HG03045 (cell line): Measurements from ENCODE around the gene IL1RAPL1.

ENCODE experiments used
- ATAC-seq: cut with Tn5 transposase; IDR thresholded peaks from one replicate; pipeline ENCODE4 v1.9.1; 2021; ENCODE audit warnings: mild to moderate bottlenecking, moderate library complexity; ENCODE audit not compliant: unreplicated experiment

The IL1RAPL1 gene

DNA sequence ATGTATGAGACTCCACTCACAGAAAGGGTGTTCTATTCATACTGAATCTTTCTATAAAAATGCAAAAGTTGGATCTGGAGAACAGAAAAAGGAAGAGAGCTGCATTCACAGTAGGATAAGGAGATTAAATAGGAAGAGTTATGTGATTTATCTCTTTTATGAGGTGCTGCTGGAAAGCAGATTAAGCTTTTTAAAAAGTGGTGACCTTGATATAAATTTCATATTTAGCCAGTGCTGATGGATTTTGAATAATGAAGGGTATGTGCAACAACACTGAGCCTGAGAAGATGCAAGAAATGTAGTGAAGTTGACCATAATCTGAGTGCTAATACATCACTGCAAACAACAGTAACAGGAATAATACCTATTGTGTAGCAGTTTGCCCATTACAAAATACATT lies 795.6 kb downstream of the IL1RAPL1 start:
- ATAC-seq, result no peak

DNA sequence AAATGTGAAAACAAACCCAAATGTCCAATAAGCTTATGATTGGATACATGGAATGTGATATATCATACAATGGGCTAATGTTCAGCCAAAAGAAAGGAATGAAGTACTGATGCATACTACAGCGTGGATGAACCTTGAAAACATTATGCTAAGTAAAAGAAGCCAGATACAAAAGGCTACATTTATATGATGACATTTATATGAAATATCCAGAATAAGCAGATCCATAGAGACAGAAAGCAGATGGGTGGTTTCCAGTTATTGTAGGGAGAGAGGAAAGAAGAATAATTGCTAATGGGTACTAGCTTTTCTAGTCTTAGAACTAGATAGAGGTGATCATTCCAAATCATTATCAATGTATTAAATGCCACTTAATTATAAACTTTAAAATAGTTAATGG lies 801.3 kb downstream of the IL1RAPL1 start:
- ATAC-seq, result no peak

DNA sequence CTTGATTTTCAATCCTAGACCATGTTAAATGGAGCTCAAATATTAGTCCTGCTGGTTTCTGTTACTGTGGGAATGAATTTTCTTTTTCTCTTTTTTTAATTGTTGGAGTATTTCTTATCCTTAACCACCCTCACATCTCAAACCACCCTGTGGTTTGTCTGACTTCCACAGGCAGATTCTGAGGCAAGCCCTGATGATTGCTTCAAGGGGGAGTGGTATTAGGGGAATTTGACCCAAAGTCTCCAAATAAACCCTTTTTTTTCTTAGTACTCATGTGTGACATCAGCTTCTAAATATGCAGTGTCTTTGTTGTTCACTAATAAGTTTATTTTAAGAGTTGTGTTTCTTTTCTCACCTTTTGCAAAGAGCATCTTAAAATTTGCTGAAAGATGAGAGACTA lies 810.3 kb downstream of the IL1RAPL1 start:
- no peak for ATAC-seq

DNA sequence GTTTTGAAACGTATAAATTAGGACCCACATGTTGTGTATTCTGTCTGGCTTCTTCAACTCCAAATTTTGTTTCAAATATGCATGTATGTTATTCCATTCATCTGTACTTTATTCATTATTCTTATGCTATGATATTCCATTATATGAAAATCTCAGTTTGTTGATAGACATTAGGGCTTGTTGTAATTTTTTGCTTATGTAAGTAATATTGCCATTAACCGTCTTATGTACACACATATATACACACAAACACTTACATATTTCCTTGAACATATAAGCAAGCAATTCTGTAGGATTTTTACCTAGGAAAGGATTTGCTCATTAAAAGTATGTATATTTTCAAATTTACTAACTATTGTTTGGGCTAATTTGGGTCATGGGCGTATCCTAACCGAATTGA lies 820.1 kb downstream of the IL1RAPL1 start:
- no peak for ATAC-seq

DNA sequence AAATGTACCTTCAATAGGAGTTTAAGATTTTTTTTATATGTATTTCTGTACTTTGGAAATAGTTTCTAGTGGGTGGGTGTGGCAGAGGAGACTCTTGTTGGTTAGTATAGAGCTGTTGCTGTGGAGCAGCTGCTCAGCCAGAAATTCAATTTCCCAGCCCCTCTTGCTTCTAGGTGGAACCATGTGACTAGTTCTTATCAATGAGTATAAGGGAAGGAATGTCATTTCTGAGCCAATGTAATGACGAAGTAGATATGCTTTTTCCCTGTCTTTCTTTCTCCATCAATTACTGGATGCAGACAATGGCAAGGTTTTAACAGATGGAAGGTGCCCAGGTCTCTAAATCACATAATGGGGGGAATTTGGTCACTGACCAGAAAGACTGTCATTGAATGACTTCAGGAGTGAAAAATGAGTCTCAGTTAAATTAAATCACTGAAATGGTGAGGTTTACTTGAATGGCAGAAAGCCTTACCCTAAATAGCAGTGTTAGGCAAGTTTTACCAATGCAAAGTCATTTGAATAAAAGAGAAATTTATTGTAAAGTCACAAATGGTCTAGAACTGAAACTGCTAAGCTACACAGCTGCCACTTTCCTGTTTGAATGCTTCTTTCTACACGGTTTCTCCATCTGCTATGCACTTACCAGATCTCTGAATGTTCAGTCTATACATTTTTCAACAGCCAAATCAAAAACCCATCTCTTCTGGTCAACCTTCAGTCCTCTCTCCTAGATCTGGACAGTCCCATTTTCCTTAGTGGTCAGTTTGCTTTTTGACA lies 832.7 kb downstream of the IL1RAPL1 start:
- ATAC-seq, result peak; percentile 72

DNA sequence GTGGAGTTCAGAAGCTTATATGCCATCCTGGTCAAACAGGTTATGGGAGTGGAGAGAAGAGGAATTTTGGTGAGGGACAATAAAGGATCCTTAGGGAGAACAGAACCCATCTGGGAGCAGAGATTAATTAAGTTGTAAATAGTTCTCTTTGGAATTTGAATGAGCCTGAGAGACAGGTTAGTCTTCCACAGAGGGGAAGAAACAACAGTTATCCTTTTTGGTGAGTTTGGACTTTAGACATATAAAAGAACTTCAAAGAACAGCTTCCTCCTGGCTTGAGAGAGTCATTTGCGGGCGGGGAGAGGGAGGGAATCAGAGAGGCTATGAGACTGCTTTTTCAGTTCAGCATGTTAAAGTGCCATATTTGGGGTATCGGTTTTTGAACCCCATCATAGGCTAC lies 834.8 kb downstream of the IL1RAPL1 start:
- ATAC-seq, result no peak

DNA sequence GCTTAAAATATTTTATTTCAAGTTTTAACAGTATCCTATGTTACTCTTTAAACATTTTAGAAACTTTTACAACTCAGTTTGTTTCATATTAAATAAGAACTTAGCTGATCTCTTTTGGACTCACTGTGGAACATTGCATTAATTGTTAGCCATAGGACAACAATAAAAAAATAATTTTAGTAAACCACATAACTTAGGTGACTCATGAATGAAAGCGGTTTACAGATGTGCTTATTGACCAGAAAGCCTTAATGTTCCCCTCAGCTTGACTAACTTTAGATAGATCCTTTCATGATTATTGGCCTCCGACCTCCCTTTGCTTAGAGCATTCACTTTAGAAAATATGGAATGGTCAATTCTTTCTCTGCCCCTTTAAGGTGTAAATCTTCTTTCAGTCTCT lies 844.6 kb downstream of the IL1RAPL1 start:
- no peak for ATAC-seq

DNA sequence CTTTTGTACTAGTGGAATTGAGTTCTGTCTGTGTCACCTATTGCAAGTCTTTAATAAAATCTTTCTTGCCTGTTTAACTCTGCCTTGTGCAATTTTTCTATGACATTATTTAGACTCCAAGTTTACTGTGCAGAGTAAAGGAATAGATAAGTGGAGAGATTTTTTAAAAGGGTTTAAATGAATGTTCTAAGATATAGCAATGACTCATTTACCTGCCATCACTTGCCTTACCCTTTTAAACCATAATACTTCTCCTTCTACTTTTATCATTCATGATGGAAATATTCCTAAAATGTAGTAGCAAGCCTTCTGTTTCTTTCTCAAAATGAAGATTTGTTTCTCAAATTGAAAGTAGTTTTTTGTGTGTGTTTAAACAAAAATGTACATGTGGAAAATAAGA lies 845.3 kb downstream of the IL1RAPL1 start:
- no peak for ATAC-seq

DNA sequence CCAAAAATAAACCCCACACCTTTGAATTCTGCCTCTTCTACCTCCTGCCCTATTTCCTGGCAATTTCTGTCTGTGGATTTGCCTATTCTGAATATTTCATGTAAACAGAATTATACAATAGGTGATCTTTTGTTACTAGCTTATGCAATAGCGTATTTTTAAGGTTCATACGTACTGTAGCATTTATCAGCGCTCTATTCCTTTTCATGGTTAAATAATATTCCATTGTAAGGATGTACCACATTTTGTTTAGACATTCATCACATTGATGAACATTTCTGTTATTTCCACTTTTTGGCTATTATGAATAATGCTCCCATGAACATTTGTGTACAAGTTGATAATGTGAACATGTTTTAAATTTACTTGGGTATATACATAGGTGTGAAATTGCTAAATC lies 847.7 kb downstream of the IL1RAPL1 start:
- ATAC-seq, result no peak

DNA sequence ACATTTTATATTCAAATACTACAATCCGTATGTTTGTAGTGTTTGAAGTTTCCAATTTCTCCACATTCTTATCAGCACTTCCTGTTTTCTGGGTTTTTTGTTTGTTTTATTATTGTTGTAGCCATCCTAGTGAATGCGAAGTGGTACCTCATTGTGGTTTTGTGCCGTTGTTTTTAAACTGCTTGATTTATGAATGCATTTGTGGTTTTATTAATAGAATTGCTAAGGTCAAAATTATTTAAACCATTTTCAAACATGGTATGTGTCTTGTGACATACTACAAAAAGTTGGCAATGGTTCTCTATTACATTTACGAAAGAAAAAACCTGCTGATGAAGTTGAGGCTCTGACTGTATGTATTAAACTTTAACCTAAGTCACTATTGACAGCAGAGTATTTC lies 848.1 kb downstream of the IL1RAPL1 start:
- no peak for ATAC-seq

DNA sequence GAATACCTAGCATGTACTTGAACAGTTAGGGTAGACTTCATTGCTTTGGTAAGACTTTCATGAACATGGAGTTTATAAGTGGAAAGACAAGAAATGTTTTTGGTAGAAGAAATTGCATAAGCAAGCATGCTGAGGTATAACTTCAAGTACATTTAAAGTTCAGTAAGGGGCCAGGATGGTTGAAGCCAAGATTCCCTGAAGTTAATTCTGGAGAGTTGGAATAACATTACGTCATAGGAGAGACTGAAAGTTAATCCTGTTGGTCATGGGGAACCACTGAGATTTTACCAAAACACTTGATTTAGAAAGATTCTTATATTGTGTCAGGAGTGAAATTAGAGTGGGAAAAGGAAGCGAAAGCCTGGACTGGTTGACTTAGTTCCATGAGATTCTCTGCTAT lies 860.6 kb downstream of the IL1RAPL1 start:
- ATAC-seq, result no peak

DNA sequence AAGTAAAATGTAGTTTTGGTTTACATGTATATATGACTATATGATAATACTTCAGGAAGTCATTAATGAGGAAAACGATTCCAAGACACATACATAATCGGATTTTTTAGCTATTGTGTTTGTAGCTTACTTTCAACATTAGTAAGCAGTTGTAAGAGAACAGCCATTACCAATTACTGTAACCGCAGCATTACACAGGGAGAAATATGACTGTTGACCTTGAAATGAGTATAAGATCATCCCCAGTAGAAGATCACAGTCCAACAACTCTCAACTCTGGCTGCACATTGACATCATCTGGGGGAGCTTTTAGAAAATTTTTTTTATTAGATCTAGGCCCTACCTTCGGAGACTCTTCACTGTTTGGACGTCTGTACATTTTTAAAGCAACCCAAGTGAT lies 866.1 kb downstream of the IL1RAPL1 start:
- ATAC-seq, result no peak

DNA sequence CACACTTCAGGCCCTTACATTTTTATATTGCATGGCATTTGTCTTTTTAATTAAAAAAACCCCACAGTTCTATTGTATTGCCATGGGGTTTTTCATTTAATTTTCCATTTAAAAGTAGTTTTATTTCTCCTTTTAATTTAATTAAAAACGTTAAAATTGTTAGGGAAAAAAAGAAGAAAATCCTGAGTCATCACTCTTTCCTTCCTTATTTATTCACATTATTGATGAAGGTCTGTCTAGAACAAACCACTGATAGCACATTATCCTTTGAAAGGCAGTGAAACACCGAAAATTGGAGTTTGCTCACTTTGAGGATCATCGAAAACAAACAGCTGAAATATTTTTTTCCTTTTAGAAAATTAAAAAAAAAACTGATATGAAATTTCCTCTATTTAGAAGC lies 868.5 kb downstream of the IL1RAPL1 start:
- ATAC-seq, result no peak

DNA sequence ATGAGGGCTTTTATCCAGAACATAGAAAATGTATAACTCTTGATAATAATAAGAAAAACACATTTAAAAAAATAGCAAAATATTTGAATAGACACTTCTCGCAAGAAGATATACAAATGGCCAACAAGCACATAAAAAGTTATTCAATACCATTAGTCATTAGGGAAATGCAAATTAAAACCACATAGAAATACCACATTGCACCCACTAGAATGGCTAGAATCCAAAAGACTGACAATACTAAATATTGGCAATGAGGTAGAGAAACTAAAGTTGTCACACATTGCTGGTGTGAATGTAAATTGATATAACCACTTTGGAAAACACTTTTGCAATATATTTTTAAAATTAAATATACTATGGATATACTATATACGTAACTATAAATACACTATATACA lies 873.8 kb downstream of the IL1RAPL1 start:
- ATAC-seq, result no peak

DNA sequence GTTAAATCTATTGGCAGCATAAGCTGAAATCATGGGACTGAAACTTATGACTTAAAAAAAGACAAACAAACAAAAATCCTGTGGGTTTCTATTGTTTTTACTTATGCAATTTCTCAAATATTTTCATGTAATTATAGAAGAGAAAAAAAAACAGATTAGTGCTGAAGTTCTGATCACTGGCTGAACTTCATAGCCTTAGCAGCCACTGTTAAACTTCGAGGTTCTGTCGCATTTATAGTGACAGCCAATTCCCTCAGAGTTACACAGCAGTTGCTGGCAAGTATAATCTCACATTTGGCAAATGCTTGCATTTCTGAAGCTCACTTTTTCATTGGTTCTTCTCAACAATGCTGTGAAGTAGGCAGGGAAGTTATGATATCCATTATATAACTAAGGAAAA lies 879.2 kb downstream of the IL1RAPL1 start:
- ATAC-seq, result no peak

DNA sequence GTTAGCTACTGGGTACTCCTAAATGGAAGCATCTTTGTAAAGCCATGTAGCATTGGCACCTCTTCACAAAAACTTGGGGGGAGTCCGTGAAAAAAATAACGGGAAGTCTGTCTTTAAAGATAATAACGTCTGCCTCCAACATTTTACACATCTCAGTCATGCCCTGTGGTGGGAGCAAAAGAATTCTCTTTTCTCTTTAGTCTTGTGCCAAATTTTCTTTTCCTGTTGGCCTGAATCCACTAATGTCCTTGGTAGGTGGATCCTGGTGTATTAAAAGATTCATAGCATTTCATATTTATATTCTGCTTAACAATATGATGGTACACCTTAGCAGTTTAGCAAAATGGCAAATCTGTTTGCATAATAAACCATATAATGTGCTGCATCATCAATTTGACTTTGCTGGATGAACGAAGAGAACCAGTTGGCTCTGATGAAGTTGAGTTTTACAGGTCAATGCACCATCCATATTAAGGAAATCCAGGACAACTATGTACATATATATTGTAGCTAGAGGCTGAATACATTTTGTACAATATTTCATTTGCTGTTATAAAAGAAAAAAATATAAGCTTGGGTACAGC lies 881.8 kb downstream of the IL1RAPL1 start:
- ATAC-seq, result no peak

DNA sequence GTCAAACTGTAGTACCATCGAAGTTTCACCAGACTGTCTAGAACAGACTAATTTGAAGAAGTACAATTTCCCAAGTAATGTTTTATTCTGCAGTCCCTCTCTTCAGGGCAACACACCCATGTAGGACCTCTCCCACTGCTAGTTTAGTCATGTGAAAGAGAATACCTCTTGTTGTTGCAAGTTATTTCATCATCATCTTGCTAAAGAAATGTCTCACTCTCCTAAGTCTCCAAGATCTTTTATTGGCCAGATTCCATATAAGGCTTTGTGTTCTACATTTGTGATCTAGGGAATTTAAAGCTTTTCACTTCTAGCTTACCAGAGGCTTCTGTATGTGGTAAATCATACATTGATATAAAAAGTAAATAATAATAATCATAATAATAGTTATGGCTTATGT lies 882.8 kb downstream of the IL1RAPL1 start:
- ATAC-seq, result no peak

DNA sequence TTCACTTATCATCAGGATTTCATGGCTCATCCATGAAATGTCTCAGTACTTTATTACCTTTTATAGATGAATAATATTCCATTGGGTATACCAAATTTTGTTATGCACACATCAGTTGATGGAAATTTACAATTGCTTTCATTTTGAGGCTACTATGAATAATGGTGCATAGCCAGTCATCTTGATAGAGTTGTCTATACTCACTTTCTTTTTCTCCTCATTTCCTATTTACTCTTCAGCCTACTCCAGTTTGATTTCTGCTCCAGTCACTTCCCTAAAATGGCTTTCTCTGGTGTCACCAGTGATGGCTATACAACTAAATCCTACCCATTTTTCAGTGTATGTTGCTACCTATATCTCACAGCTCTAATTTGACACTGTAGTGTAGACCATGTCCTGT lies 884.6 kb downstream of the IL1RAPL1 start:
- ATAC-seq, result no peak

DNA sequence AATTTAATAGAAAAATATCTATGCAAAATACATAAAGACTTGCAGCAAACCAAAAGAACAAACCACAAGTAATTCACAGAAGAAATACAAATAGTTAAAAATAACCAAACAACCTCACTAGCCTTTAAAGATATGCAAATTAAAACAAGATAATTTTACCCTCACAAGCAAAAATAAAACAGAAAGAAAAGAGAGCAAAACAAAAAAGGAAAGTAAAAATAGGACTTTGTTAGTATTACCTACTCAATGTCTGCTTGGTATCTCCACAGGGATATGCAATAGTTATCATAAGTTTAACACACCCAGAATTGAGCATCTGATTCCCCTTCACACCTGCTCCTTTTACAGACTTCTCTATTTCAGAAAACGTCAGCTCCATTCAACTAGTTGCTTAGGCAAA lies 890.6 kb downstream of the IL1RAPL1 start:
- peak; percentile 40 for ATAC-seq

DNA sequence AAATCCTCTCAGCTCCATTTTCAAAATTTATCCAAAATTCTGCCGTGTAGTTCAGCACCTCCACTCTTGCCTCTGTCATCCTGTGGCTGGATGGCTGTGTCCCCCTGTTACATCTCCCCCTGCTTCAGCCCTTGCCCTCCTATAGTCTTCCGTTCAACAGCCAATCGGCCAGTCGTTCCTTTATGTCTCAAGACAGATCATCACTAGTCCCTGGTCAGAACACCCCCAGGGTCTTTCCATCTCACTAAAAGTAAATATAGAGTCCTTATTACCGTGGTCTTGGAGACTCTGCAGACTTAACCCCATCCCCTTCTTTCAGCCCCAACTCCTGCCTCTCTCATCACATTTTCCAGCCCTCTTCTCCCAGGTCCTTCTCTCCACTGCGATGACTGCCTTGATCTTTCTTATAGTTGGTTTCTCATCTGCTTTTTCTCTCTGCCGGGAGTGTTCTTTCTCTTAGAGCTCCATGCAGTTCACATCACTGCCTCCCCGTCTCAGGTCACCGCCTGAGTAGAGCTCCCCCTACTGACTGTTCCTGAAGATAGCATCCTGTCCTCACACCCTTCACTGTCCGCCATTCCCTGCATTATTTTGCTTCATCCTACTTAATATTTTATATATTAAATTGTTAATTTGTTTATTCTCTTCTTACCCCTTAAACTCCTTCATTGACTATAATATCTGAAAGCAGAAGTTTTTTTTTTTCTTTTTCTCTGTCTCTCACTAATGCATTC lies 891.3 kb downstream of the IL1RAPL1 start:
- ATAC-seq, result peak; percentile 91

DNA sequence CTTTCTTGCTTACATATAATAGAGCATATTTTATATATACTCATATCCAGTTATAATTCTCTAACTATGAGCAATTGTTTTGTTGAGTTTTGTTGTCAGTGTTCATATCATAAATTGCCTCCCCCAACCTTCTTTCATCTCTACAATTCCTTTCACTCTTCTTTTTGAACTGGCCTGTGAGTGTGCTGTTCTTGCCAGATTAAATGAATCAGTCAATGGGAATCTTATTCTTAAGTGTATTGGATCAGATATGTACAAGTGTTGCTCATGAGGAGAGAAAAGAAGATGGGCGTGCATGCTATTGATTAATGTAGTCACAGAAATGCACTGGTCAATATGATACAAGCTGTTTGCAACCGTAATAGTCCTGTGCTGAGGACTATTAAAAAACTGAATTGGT lies 900.0 kb downstream of the IL1RAPL1 start:
- no peak for ATAC-seq

DNA sequence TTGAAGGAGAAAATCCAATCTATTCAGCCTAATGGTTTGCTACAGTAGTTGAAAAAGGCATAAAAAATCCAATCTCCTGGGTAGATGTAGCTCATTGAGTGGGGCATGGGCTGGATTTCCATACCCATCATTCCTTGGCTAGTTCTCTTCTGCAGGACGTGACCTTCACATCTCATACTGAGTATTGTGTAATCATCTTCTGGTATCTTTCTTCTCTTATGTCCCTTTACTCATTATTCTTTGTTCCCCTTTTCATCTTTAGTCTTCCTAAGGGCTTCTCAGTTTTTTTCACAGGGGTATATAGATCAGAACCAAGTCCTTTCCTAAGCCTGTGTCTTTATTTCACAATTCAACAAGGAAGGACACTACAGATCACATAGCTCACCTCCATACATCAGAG lies 900.5 kb downstream of the IL1RAPL1 start:
- ATAC-seq, result no peak
